ENCODE measurements around the gene C6orf163. TPM values are rescaled to one million over a fixed set of nuclear protein-coding genes. Genes with fewer than 3 reads are reported as not detected.

Gene C6orf163
- total RNA-seq, 1 donor from 2014 or later, result 2.9 TPM

DNA sequence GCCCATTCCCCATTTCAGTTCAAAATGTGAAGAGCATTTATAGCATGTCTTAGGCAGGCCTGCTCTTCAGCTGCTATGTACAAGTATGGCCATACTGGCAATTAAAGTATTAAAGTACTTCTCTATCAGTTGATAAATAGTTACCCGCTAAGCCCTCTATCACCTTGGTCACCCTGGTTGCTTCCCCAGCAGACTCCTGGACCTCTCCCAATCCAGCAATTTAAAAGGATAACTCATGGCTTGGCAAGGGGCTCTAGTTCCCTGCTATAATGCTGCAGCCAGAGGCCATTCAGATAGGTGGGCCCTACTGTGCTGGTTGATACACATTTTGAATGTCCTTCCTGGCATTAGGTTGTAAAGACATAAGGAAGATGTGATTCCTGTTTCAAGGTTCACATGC, 7.0 kb downstream of the C6orf163 start:
- no peak overlapping the region for H3K27ac ChIP-seq (ENCODE audit: low read depth, low read length)
- H3K9ac ChIP-seq (ENCODE audit: low read length), result no peak overlapping the region
- no peaks in the 10 kb centered on the region for H3K36me3 Mint-ChIP-seq (ENCODE audit: low read depth, unreplicated experiment)
- no peaks in the 10 kb centered on the region for H3K79me2 ChIP-seq (ENCODE audit: insufficient read depth, low read length)
- H3K9me3 Mint-ChIP-seq (ENCODE audit: unreplicated experiment), result no peaks in the 10 kb centered on the region
- H4K20me1 ChIP-seq (ENCODE audit: insufficient read depth, low read length), result no peaks in the 10 kb centered on the region
- H3K4me3 Mint-ChIP-seq (ENCODE audit: unreplicated experiment), result no peak overlapping the region
- H3K27me3 ChIP-seq (ENCODE audit: insufficient read depth, low read length), result no peaks in the 10 kb centered on the region
- no peak overlapping the region for H3K4me2 ChIP-seq (ENCODE audit: low read length)
- H2AFZ ChIP-seq (ENCODE audit: low read depth, low read length), result no peak overlapping the region
- no peaks in the 10 kb centered on the region for H3K27me3 Mint-ChIP-seq (ENCODE audit: low read depth, unreplicated experiment)
- no peaks in the 10 kb centered on the region for H3K9me3 ChIP-seq (ENCODE audit: insufficient read depth, low read depth, low read length)
- no peaks in the 10 kb centered on the region for H3K36me3 ChIP-seq (ENCODE audit: insufficient read depth, low read length)
- no peak for FAIRE-seq
- H3K4me1 ChIP-seq (ENCODE audit: insufficient read depth, low read length), result no peaks in the 10 kb centered on the region
- H3K4me1 Mint-ChIP-seq (ENCODE audit: low read depth, unreplicated experiment), result peaks cover 1% of the 10 kb centered on the region
- no peak for TF ChIP-seq EZH2 (IDR thresholded peaks at IDR 0.05; ENCODE audit: insufficient read depth, low read length)
- TF ChIP-seq, protein P1, sequence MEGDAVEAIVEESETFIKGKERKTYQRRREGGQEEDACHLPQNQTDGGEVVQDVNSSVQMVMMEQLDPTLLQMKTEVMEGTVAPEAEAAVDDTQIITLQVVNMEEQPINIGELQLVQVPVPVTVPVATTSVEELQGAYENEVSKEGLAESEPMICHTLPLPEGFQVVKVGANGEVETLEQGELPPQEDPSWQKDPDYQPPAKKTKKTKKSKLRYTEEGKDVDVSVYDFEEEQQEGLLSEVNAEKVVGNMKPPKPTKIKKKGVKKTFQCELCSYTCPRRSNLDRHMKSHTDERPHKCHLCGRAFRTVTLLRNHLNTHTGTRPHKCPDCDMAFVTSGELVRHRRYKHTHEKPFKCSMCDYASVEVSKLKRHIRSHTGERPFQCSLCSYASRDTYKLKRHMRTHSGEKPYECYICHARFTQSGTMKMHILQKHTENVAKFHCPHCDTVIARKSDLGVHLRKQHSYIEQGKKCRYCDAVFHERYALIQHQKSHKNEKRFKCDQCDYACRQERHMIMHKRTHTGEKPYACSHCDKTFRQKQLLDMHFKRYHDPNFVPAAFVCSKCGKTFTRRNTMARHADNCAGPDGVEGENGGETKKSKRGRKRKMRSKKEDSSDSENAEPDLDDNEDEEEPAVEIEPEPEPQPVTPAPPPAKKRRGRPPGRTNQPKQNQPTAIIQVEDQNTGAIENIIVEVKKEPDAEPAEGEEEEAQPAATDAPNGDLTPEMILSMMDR (IDR thresholded peaks at IDR 0.05; ENCODE audit: insufficient read depth, low read depth, low read length), result no peak
- DNase-seq (ENCODE audit: low read depth), result no peak
- H3K4me3 ChIP-seq (ENCODE audit: insufficient read depth, low read depth, low read length), result no peak overlapping the region
- H3K27ac Mint-ChIP-seq (ENCODE audit: unreplicated experiment), result no peak overlapping the region

DNA sequence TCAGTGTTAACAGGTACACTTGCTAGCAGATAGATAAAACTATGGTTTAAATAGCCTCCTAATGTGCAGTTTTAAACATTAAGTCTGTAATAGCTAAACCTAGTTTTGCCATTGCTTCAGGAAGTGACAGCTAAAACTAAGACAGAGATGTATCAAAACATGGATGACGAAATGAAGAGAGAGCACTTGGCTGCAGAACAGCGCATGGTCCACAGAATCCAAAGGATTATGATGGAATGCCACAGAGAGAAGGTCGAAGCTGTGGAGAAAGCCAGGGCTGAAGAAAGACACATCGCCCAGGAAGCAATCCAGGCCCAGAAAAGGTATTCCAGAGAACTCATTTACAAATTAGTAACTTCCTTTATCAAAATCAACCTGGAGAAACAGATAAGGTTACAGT, 11.6 kb downstream of the C6orf163 start:
- H3K27me3 Mint-ChIP-seq (ENCODE audit: low read depth, unreplicated experiment), result no peaks in the 10 kb centered on the region
- H3K4me3 ChIP-seq (ENCODE audit: insufficient read depth, low read depth, low read length), result no peak overlapping the region
- H3K79me2 ChIP-seq (ENCODE audit: insufficient read depth, low read length), result no peaks in the 10 kb centered on the region
- no peaks in the 10 kb centered on the region for H3K27me3 ChIP-seq (ENCODE audit: insufficient read depth, low read length)
- H4K20me1 ChIP-seq (ENCODE audit: insufficient read depth, low read length), result no peaks in the 10 kb centered on the region
- no peak overlapping the region for H2AFZ ChIP-seq (ENCODE audit: low read depth, low read length)
- no peak overlapping the region for H3K27ac ChIP-seq (ENCODE audit: low read depth, low read length)
- no peak for FAIRE-seq
- no peak overlapping the region for H3K27ac Mint-ChIP-seq (ENCODE audit: unreplicated experiment)
- no peaks in the 10 kb centered on the region for H3K4me1 Mint-ChIP-seq (ENCODE audit: low read depth, unreplicated experiment)
- H3K9me3 ChIP-seq (ENCODE audit: insufficient read depth, low read depth, low read length), result no peaks in the 10 kb centered on the region
- no peak for DNase-seq (ENCODE audit: low read depth)
- H3K4me3 Mint-ChIP-seq (ENCODE audit: unreplicated experiment), result no peak overlapping the region
- TF ChIP-seq, protein P1 (IDR thresholded peaks at IDR 0.05; ENCODE audit: insufficient read depth, low read depth, low read length), result no peak
- TF ChIP-seq EZH2 (IDR thresholded peaks at IDR 0.05; ENCODE audit: insufficient read depth, low read length), result no peak
- no peaks in the 10 kb centered on the region for H3K4me1 ChIP-seq (ENCODE audit: insufficient read depth, low read length)
- H3K36me3 Mint-ChIP-seq (ENCODE audit: low read depth, unreplicated experiment), result no peaks in the 10 kb centered on the region
- H3K9ac ChIP-seq (ENCODE audit: low read length), result no peak overlapping the region
- H3K9me3 Mint-ChIP-seq (ENCODE audit: unreplicated experiment), result no peaks in the 10 kb centered on the region
- H3K36me3 ChIP-seq (ENCODE audit: insufficient read depth, low read length), result no peaks in the 10 kb centered on the region
- H3K4me2 ChIP-seq (ENCODE audit: low read length), result no peak overlapping the region

DNA sequence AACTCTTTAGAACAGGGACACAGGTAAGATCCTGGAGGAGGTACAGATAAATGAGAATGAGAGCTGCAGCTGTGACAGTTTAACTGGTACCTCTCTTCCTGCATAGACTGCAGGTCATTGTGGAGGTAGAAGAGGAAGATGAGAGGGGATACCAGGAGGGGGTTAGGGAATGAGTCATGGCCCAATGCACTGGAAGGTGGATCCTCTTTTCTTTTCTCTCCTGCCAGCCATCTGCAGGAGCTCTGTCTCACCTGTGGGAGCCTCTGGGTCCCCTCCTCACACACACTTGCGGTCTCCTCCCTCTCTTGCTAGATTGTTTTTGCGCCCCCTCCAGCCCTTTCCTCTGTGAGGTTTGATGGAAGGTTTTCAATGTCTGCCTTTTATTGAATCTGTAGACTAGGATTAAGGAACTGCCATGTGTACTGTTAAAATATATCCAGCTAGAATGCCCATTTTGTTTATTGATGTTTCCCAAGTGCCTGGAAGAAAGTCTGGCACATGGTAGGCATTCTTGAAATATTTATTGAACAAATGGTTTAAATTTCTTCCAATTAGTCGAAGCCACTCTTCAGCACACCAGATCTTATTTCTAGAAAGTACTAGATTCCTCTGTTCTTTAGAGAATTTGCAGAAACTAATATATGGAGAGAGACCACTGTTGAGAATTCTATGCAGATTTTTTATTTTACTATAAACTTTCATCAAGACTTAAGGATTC, 13.0 kb downstream of the C6orf163 start:
- FAIRE-seq (no peak), DNase-seq (ENCODE audit: low read depth) (no peak)
- H3K9ac ChIP-seq (ENCODE audit: low read length), result no peak overlapping the region
- H3K27me3 ChIP-seq (ENCODE audit: insufficient read depth, low read length), result no peaks in the 10 kb centered on the region
- H3K4me2 ChIP-seq (ENCODE audit: low read length), result no peak overlapping the region
- H3K27ac ChIP-seq (ENCODE audit: low read depth, low read length), result no peak overlapping the region
- no peaks in the 10 kb centered on the region for H3K36me3 ChIP-seq (ENCODE audit: insufficient read depth, low read length)
- Mint-ChIP-seq H3K36me3 (ENCODE audit: low read depth, unreplicated experiment) (no peaks in the 10 kb centered on the region), H3K27ac (ENCODE audit: unreplicated experiment) (no peak overlapping the region), H3K9me3 (ENCODE audit: unreplicated experiment) (no peaks in the 10 kb centered on the region), H3K4me3 (ENCODE audit: unreplicated experiment) (no peak overlapping the region), H3K4me1 (ENCODE audit: low read depth, unreplicated experiment) (no peaks in the 10 kb centered on the region), H3K27me3 (ENCODE audit: low read depth, unreplicated experiment) (no peaks in the 10 kb centered on the region)
- H2AFZ ChIP-seq (ENCODE audit: low read depth, low read length), result no peak overlapping the region
- no peaks in the 10 kb centered on the region for H3K9me3 ChIP-seq (ENCODE audit: insufficient read depth, low read depth, low read length)
- H4K20me1 ChIP-seq (ENCODE audit: insufficient read depth, low read length), result no peaks in the 10 kb centered on the region
- TF ChIP-seq, protein P1 (IDR thresholded peaks at IDR 0.05; ENCODE audit: insufficient read depth, low read depth, low read length), result no peak
- no peak for TF ChIP-seq EZH2 (IDR thresholded peaks at IDR 0.05; ENCODE audit: insufficient read depth, low read length)
- no peaks in the 10 kb centered on the region for H3K79me2 ChIP-seq (ENCODE audit: insufficient read depth, low read length)
- no peaks in the 10 kb centered on the region for H3K4me1 ChIP-seq (ENCODE audit: insufficient read depth, low read length)
- no peak overlapping the region for H3K4me3 ChIP-seq (ENCODE audit: insufficient read depth, low read depth, low read length)

Data from astrocyte (in vitro differentiated cells and primary cell).